T-helper 2 cell treated with Interferon-gamma antibody and Interleukin-4, amounts not matched to agents 5 μg/mL and 100 μg/mL, for 36 hours (primary cell): Measurements from ENCODE around the gene GRK2.

Experiments
- DNase-seq: peaks from one replicate; pipeline ENCODE4 v3.0.0; 2021; ENCODE audit warnings: low spot score
- H3K27ac Mint-ChIP-seq: one replicate; pipeline ENCODE4 v1.8.0; 2021; ENCODE audit warnings: mild to moderate bottlenecking, mixed read lengths
- H3K27me3 Mint-ChIP-seq: one replicate; pipeline ENCODE4 v1.8.0; 2021; ENCODE audit warnings: low read depth, mixed read lengths
- H3K36me3 Mint-ChIP-seq: one replicate; pipeline ENCODE4 v1.8.0; 2021; ENCODE audit warnings: low read depth, mixed read lengths
- H3K4me1 Mint-ChIP-seq: one replicate; pipeline ENCODE4 v1.8.0; 2021; ENCODE audit warnings: low read depth, mixed read lengths
- H3K4me3 Mint-ChIP-seq: one replicate; pipeline ENCODE4 v1.8.0; 2022; ENCODE audit warnings: mild to moderate bottlenecking, moderate library complexity, mixed read lengths
- H3K9me3 Mint-ChIP-seq: one replicate; pipeline ENCODE4 v1.8.0; 2021; ENCODE audit warnings: mixed read lengths

Gene GRK2

DNA sequence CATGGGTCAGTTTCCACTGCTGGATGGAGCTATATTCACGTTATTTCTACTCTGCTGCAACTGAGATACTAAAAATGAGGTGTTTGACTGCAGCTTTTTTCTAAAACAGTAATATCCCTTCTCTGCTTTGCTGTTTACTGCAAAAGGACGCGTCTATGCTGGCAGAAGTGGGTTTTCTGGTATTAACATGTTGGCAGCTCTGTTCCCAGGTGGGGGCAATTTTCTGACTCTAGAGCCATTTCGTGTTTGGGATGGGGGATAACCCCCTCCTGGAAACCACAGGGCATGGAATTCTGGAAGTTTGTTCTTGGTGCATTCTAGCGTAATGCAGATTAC lies 4.9 kb downstream of the GRK2 start:
- Mint-ChIP-seq H3K9me3 (no peaks in the 10 kb centered on the region), H3K4me1 (peaks cover 44% of the 10 kb centered on the region), H3K4me3 (peak overlapping the region; percentile 98), H3K27me3 (no peaks in the 10 kb centered on the region), H3K36me3 (peaks cover 71% of the 10 kb centered on the region), H3K27ac (peak overlapping the region; percentile 95)
- DNase-seq = no peak

DNA sequence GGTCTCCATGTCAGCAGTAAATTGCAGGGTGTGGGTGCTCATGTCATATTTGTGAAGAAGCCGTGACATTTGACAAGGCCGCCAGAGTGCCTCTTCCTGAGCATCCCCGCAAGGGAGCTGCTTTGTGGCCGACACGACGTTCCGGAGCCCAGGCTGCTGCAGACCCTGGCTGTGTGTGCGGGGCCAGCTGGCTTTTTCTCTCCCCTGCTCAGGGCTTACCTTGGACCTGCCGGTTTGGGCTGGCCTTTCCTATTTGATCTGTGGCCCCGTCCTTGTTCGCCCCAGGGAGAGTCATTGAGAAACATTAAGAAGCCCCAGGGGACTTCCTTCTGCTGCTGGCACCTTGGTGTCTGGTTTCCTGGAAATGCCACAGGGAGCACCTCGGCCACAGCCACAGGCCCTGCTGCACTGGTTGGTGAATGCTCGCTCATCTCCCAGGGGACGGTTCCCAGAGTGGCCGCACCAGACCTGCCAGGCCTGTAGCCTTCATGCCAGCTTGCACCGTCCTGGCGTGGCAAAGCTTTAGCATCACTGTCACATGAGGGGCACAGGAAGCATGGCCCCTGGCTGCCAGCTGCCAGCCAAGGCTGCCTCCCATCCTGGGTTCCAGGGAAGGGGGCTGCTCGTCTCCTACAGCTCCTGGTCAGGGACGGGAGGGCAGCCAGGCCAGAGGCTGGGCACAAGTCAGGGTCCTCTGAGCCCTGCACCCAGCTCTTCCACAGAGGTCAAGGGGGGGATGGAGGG lies 5.4 kb downstream of the GRK2 start:
- Mint-ChIP-seq H3K36me3 (peaks cover 74% of the 10 kb centered on the region), H3K9me3 (no peaks in the 10 kb centered on the region), H3K4me3 (peak overlapping the region; percentile 98)

DNA sequence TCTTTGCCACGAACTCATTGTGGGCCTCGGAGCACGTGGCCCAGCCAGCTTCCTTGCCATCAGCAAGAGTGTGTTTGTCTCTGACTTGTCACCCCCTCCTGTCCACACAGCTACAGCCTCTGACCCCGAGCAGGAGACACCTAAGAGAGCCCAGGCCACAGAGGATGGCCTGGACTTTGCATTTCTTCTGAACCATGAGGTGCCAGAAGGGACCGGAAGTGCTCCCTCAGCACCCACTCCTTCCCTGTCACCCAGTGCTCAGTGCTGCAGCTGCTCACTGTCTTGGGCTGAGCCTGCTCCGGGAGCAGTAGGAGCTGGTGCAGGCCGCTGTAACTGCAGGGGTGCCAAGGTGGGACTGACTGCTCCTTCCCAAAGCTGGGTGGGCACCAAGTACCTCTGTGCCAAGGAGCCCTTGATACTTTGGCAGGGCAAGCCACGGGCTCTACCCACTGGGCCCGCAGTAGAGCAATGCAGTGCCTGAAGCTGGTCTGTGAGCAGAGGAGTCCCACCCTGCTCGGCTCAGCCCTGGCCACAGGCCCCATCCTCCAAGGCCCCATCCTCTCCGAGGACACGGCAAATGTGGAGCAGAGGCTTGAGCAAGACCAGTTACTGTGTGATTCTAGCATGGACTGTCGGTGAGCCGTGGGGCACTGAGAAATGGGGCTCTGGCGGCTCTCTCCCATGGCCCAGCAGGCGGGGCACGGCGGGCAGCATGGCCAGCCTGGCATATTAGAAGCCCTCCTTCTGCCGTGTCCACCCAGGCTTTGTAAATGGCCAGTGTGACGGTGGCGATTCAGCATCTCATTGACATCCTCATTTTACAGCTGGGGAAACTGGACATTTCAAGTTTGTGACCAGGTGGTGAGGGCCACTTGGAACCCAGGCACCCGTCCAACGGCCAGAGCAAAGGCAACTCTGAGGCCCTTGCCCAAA lies 6.3 kb downstream of the GRK2 start:
- no peak for DNase-seq
- Mint-ChIP-seq H3K36me3 (peaks cover 72% of the 10 kb centered on the region), H3K9me3 (no peaks in the 10 kb centered on the region), H3K4me3 (peak overlapping the region; percentile 98), H3K27ac (peak overlapping the region; percentile 95), H3K27me3 (no peaks in the 10 kb centered on the region), H3K4me1 (peaks cover 54% of the 10 kb centered on the region)

More for the DNA sequence above, 5.4 kb downstream of the GRK2 start:
- Mint-ChIP-seq H3K27me3 (no peaks in the 10 kb centered on the region), H3K4me1 (peaks cover 49% of the 10 kb centered on the region), H3K27ac (peak overlapping the region; percentile 95)
- peak; percentile 78 for DNase-seq

DNA sequence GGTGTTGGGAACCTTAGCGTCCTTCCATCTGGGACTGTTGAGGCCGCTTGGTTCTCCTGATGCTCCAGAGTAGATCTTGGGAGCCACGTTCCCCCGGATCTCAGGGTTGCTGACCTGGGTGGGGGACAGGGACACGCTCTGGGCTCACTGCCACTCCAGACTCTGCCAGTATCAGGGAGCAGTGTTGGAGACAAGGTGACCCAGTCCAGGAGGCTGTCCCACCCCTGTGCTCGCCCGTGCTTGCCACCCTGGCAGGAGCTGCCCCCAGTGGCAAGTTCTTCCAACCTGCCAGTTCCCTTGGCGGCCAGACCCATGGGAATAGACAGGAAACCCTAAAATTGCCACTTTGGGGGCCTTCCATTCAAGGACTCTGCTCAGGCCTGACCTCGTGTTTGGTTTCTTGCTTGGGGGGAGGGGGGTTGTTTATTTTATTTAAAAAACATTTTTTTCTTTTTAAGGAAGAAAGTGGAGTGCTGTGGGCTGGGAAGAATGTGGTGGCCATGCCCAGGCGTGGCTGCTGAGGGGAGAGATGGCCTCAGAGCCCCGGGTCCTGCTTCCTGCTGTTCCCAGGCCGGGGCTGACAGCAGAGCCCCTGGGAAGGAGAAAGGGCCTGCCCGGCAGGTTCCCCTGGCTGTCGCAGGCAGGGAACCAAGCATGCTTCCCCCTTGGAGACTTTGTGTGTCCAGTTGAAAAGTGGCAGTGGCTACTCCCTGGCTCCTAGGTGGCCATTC lies 7.2 kb downstream of the GRK2 start:
- Mint-ChIP-seq H3K9me3 (no peaks in the 10 kb centered on the region), H3K27ac (peak overlapping the region; percentile 60), H3K4me3 (peak overlapping the region; percentile 98), H3K4me1 (peaks cover 59% of the 10 kb centered on the region), H3K27me3 (no peaks in the 10 kb centered on the region), H3K36me3 (peaks cover 68% of the 10 kb centered on the region)
- DNase-seq = no peak

DNA sequence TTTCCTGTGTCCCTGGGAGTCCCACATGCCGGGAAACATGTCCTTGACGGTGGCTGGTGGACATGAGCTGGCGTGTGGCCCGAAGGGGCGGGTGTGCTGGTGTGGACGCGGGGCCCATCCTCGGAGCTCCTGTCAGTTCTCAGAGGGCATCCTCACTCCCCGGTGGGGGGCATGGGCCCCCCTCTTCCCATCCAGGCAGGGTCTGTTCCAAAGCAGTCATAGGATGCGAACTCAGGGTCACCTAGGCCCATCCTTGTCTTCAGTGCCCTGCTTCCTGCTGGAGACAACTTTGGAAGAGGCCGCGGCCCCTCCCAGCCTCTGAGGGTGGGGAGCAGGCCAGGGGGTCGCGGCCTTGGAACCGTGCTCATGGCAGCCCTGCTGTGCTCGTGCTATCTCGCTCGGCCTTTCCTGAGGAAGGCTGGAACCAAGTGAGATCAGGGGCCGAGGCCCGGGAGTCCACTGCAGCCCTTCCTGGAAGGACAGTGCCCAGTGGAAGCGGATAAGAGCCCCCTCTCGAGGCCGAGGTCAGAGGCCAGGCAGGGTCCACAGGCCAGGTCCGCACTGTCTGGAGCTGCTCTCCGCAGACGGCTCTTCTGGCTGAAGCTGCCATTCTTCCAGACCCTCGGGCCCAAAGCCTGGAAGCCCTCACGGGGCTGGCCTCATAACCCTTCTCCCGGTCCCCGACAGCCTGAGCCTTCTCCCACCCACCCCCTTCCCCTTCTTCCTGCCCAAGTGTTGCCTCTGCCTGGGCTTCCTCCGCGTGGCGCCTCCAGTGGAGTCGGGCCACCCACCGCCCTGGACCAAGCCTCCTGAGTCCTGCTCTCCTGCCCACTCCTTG lies 8.7 kb downstream of the GRK2 start:
- H3K27me3 Mint-ChIP-seq = no peaks in the 10 kb centered on the region
- no peak for DNase-seq
- peak overlapping the region; percentile 98 for H3K4me3 Mint-ChIP-seq
- H3K4me1 Mint-ChIP-seq = peaks cover 64% of the 10 kb centered on the region
- H3K27ac Mint-ChIP-seq = peak overlapping the region; percentile 89
- H3K9me3 Mint-ChIP-seq = no peaks in the 10 kb centered on the region
- peaks cover 67% of the 10 kb centered on the region for H3K36me3 Mint-ChIP-seq

DNA sequence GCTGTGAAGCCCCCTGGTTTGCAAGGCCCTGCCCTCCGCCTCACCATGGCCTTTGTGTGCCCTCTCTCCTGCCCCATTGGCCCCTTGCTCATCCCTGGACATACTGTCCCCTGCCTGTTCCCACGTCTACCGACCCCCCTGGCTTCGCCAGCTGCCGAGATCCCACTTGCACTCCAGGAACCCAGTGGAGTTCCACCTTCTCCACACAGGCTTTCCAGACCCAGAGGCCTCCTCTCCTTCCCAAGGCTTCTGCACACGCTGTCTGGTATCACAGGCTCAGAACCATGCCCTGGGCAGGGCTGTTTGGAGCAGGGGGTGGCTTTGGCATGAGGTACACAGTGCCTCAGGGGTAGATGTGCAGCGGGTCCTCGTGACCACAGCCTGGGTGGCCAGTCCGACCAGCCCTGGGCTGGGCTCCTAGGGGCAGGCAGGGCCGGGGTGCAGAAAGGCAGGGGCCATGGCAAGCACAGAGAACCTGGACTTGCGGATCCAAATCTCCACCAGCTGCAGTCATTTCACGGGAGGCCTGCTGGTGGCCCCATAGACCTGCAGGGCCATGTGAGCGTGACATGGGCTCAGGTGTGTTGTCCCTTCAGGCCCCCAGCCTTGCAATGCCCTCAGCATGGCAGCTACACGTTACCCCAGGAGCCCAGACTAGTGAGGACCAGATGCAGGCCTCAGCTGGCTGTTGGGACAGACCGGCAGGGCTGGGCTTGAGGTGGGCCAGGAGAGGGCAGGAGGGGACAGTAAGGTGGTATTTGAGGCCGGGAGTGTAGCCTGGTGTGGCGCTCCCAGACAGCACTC lies 9.5 kb downstream of the GRK2 start:
- peaks cover 67% of the 10 kb centered on the region for H3K36me3 Mint-ChIP-seq
- H3K27me3 Mint-ChIP-seq = no peaks in the 10 kb centered on the region

DNA sequence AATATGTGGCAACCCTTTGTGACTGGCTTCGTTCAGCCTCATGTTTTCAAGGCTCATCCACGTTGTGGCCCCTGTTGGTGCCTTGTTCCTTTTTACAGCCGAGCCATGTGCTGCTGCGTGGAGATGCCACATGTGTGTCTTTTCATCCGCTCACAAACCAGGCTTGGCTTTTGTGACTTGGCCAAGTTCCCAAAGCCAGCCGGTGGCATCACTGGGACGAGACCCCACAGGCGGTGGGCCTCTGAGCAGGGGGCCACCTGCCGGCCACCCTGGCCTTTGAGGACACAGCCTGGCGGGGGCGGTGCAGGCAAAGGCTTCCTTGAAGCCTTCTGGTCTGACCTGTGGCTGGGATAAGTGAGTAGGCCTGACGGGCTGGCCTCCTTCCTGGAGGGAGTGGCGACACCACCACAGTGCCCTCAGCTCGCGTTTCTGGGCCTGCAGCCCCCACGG lies 10.5 kb downstream of the GRK2 start:
- peaks cover 59% of the 10 kb centered on the region for H3K36me3 Mint-ChIP-seq
- peak overlapping the region; percentile 81 for H3K4me3 Mint-ChIP-seq
- no peaks in the 10 kb centered on the region for H3K9me3 Mint-ChIP-seq
- peak overlapping the region; percentile 89 for H3K27ac Mint-ChIP-seq
- peaks cover 48% of the 10 kb centered on the region for H3K4me1 Mint-ChIP-seq
- H3K27me3 Mint-ChIP-seq = no peaks in the 10 kb centered on the region
- DNase-seq = peak; percentile 69

More for the DNA sequence above, 9.5 kb downstream of the GRK2 start:
- no peak for DNase-seq
- peak overlapping the region; percentile 89 for H3K27ac Mint-ChIP-seq
- no peaks in the 10 kb centered on the region for H3K9me3 Mint-ChIP-seq
- peaks cover 58% of the 10 kb centered on the region for H3K4me1 Mint-ChIP-seq
- peak overlapping the region; percentile 81 for H3K4me3 Mint-ChIP-seq

DNA sequence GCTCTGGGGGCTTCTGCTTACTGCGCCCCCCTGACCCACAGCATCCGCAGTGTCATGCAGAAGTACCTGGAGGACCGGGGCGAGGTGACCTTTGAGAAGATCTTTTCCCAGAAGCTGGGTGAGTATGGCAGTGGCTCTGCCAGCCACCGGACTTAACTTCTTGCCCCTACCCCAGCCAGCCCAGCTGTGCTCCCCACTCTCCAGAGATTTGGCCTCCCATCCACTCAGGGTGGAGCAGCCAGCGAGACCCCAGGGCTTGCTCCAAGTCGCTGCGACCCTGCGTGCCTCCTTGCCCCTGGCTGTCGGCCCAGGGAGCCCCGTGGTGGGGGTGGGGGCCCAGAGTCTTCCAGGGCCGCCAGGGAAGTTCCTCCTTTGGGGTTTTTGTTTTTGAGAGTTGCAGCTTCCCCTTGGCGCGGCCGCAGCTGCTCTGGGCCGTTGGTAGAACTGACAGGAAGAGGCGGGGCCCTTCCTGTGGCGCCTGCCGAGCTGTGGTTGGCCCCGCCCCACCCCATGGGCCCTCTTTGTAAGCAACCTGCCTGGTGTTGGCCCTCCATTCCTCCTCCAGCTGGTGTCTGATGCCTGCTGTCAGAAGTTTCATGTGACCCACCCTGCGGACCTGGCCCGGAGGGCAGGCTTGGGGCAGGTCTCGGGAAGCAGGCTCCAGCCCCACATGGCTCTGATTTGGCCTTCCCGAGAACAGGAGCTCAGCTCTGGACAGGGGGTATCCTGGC lies 11.1 kb downstream of the GRK2 start:
- Mint-ChIP-seq H3K27me3 (no peaks in the 10 kb centered on the region), H3K27ac (peak overlapping the region; percentile 89), H3K4me3 (peak overlapping the region; percentile 81), H3K36me3 (peaks cover 58% of the 10 kb centered on the region), H3K4me1 (peaks cover 43% of the 10 kb centered on the region), H3K9me3 (no peaks in the 10 kb centered on the region)
- DNase-seq = peak; percentile 90

DNA sequence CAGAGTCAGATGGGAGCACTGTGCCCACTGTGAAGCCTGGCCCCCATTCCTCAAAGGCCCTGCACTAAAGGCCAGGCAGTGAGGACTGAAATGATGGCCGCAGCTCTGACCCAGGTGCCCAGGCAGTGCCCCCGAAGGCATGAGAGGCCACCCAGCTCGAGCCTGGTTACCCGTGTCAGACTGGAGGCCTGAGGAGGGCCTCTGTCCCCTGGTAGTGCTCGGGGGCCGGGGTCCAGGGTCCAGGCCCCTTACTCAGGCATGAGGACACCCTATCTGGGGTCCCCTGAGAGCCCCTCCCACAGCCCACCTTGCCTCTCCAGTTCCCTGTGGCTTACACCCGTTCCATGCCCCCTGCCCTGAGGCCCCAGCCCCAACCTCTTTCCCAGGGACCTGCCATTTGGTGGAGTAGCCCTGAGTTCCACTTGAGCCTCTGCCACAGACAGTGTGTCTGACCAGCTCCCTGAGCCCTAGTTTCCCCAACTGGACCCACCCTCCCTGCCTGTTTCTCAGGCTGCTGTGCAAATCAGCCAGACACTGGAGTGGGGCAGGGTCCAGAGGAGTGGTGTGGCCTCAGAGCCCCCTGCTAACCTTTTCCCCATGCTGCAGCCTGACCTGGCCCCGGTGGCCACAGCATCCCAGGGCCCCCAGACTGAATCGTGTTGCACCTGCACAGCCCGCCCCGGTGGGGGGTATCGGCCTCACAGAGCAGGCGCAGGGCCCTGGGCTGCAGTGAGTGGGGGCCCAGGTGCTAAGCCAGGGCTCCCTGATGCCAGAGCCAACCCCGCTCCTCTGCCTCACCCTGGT lies 12.1 kb downstream of the GRK2 start:
- Mint-ChIP-seq H3K27ac (peak overlapping the region; percentile 89), H3K9me3 (no peaks in the 10 kb centered on the region), H3K27me3 (no peaks in the 10 kb centered on the region), H3K4me3 (peak overlapping the region; percentile 81), H3K4me1 (peaks cover 40% of the 10 kb centered on the region), H3K36me3 (peaks cover 59% of the 10 kb centered on the region)
- no peak for DNase-seq

DNA sequence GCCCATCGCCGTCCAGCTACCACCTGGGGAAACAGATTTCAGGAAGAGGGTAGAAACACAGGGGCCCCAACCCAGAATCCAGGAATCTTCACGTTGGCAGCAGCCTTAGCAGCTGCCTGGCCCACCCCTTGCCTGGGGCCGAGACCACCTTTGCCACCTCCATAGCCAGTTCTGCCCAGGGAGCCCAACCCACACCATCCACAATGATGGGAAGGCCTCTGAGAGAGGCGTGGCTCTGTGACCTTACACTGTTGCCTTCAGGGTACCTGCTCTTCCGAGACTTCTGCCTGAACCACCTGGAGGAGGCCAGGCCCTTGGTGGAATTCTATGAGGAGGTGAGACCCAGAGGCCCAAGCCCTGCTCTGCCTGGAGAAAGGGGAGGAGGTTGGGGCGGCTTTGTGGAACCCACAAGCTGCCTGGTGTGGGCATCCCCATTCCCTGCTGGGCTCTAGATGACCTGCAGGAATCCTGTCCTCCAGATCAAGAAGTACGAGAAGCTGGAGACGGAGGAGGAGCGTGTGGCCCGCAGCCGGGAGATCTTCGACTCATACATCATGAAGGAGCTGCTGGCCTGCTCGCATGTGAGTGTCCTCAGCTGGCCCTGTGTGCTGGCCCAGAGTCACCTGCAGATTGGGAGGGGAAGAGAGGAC lies 12.8 kb downstream of the GRK2 start:
- Mint-ChIP-seq H3K4me3 (peak overlapping the region; percentile 81), H3K27ac (peak overlapping the region; percentile 89), H3K36me3 (peaks cover 65% of the 10 kb centered on the region), H3K4me1 (peaks cover 44% of the 10 kb centered on the region), H3K9me3 (no peaks in the 10 kb centered on the region), H3K27me3 (no peaks in the 10 kb centered on the region)
- no peak for DNase-seq
